PC-3 (cell line): ENCODE data around the gene SLIT1. TPM values are rescaled to one million over a fixed set of nuclear protein-coding genes. Genes with fewer than 3 reads are reported as not detected.

ENCODE experiments used
- ATAC-seq: fragments of 200-7000 bp; cut with Tn5 transposase; 2 replicates; pipeline ENCODE4 v1.9.1; 2020; ENCODE audit warnings: mild to moderate bottlenecking, moderate library complexity
- BruUV-seq: library from RNA; stranded (reverse); fragments of 400-500 nt; replicated peaks from 2 replicates; lab custom pipeline; 2021; lab: Mats Ljungman, UMichigan
- CTCF ChIA-PET: fragments of 300-600 bp; sonication (Branson Sonifier 250); formaldehyde crosslinking; loops from one replicate; lab custom pipeline; 2022; ENCODE audit warnings: antibody characterized with exemption; lab: Charles Lee
- POLR2A ChIA-PET: fragments of 300-600 bp; sonication (Branson Sonifier 250); formaldehyde crosslinking; loops from one replicate; lab custom pipeline; 2022; ENCODE audit warnings: antibody characterized with exemption; ENCODE audit not compliant: unreplicated experiment; lab: Charles Lee
- DNase-seq: peaks from one replicate; pipeline ENCODE4 v3.0.0-alpha.2; 2015
- H2AFZ ChIP-seq: fragments of 300-600 bp; sonication (generic); 2 replicates; pipeline ENCODE4 v1.6.0; 2016; ENCODE audit warnings: antibody characterized with exemption, low read length
- H3F3A ChIP-seq: fragments of 300-600 bp; sonication (generic); one replicate; pipeline ENCODE4 v1.6.0; 2017; ENCODE audit warnings: antibody characterized with exemption, low read length, control low read depth, mild to moderate bottlenecking; ENCODE audit not compliant: unreplicated experiment
- H3K27ac ChIP-seq: fragments of 300-600 bp; sonication (generic); 2 replicates; pipeline ENCODE4 v1.5.1; 2016; ENCODE audit warnings: mild to moderate bottlenecking, low read length
- H3K27me3 ChIP-seq: fragments of 300-600 bp; sonication (generic); 2 replicates; pipeline ENCODE4 v1.6.1; 2016; ENCODE audit warnings: low read length, mixed read lengths
- H3K36me3 ChIP-seq: fragments of 300-600 bp; sonication (generic); 2 replicates; pipeline ENCODE4 v1.6.1; 2016; ENCODE audit warnings: low read depth, mixed run types, low read length, mixed read lengths
- H3K4me1 ChIP-seq: fragments of 300-600 bp; sonication (generic); 2 replicates; pipeline ENCODE4 v1.5.1; 2016; ENCODE audit warnings: low read length; ENCODE audit not compliant: insufficient read depth
- H3K4me2 ChIP-seq: fragments of 300-600 bp; sonication (generic); 2 replicates; pipeline ENCODE4 v1.6.0; 2016; ENCODE audit warnings: low read length
- H3K4me3 ChIP-seq: fragments of 300-600 bp; sonication (generic); 2 replicates; pipeline ENCODE4 v1.5.1; 2016; ENCODE audit warnings: mild to moderate bottlenecking, low read length, mixed read lengths
- H3K79me2 ChIP-seq: fragments of 300-600 bp; sonication (generic); 2 replicates; pipeline ENCODE4 v1.6.1; 2017; ENCODE audit warnings: low read length, mixed read lengths
- H3K9ac ChIP-seq: fragments of 300-600 bp; sonication (generic); 2 replicates; pipeline ENCODE4 v1.6.0; 2016; ENCODE audit warnings: mild to moderate bottlenecking, low read length
- H3K9me2 ChIP-seq: fragments of 300-600 bp; sonication (generic); replicated peaks from 2 replicates; pipeline ENCODE4 v1.6.1; 2016; ENCODE audit warnings: mixed run types, low read length, mixed read lengths
- H3K9me3 ChIP-seq: fragments of 300-600 bp; sonication (generic); 2 replicates; pipeline ENCODE4 v1.6.1; 2016; ENCODE audit warnings: low read length, mixed read lengths
- H4K20me1 ChIP-seq: fragments of 300-600 bp; sonication (generic); 2 replicates; pipeline ENCODE4 v1.6.1; 2016; ENCODE audit warnings: low read length, mixed read lengths
- EZH2 ChIP-seq: fragments of 300-600 bp; sonication (generic); IDR thresholded peaks from one replicate; pipeline ENCODE4 v1.6.1; 2017; ENCODE audit warnings: antibody characterized with exemption, mild to moderate bottlenecking, low read length; ENCODE audit not compliant: unreplicated experiment
- EZH2phosphoT487 ChIP-seq: fragments of 300-600 bp; sonication (generic); IDR thresholded peaks from 2 replicates; pipeline ENCODE4 v1.6.1; 2018; ENCODE audit warnings: mild to moderate bottlenecking, antibody characterized with exemption, low read length, borderline replicate concordance
- intact Hi-C: fragments of 100-400 bp; cut with micrococcal nuclease; formaldehyde crosslinking; loops from 2 replicates; pipeline ENCODE4 v1.9.0; 2023
- total RNA-seq: library from RNA; depleted of rRNA; stranded (reverse); fragments of >200 nt; gene quantifications from 2 replicates; pipeline ENCODE4 v1.2.3, GENCODE V29; 2014
- TF ChIP-seq, protein P1 (sequence below): fragments of 300-600 bp; sonication (generic); conservative IDR thresholded peaks from 2 replicates; pipeline ENCODE4 v1.5.1; 2017; ENCODE audit warnings: antibody characterized with exemption, low read depth, mild to moderate bottlenecking, low read length

SLIT1 gene
- total RNA-seq, 1 experiment from 2014 or later = not detected

DNA sequence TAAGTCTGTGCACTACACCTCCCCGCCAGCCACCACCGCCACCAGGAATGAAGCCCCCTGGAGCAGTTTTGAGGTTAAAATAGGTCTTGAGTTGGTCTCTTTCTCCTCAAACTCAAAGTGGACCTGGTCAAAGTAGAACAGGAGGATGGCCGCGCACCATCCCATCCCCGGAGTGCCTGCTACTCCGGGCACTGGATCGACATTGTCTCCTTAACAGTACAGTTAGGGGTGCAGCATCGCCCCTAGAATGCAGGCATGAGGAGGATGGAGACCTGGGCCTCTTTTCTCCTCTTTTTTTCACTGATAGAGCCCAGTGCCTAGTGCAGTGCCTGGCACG is 145.5 kb downstream of the SLIT1 start:
- ATAC-seq (no peak), DNase-seq (no peak)
- intact Hi-C loops = no loop called here
- H3K27me3 ChIP-seq = no peaks in the 10 kb centered on the region
- H3K4me3 ChIP-seq = no peak overlapping the region
- H3K4me2 ChIP-seq = no peak overlapping the region
- H2AFZ ChIP-seq = no peak overlapping the region
- H3K9ac ChIP-seq = no peak overlapping the region
- H3K4me1 ChIP-seq = 0 out of 2 replicates have a peak, but pooled peaks cover 8% of the 10 kb centered on the region
- TF ChIP-seq EZH2phosphoT487 (no peak), EZH2 (no peak)
- TF ChIP-seq, protein P1, sequence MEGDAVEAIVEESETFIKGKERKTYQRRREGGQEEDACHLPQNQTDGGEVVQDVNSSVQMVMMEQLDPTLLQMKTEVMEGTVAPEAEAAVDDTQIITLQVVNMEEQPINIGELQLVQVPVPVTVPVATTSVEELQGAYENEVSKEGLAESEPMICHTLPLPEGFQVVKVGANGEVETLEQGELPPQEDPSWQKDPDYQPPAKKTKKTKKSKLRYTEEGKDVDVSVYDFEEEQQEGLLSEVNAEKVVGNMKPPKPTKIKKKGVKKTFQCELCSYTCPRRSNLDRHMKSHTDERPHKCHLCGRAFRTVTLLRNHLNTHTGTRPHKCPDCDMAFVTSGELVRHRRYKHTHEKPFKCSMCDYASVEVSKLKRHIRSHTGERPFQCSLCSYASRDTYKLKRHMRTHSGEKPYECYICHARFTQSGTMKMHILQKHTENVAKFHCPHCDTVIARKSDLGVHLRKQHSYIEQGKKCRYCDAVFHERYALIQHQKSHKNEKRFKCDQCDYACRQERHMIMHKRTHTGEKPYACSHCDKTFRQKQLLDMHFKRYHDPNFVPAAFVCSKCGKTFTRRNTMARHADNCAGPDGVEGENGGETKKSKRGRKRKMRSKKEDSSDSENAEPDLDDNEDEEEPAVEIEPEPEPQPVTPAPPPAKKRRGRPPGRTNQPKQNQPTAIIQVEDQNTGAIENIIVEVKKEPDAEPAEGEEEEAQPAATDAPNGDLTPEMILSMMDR = no peak
- CTCF ChIA-PET = no interaction called here
- no peaks in the 10 kb centered on the region for H3K9me3 ChIP-seq
- H4K20me1 ChIP-seq = no peaks in the 10 kb centered on the region
- no peaks in the 10 kb centered on the region for H3K36me3 ChIP-seq
- POLR2A ChIA-PET = no interaction called here
- H3F3A ChIP-seq = no peaks in the 10 kb centered on the region
- no TSS peak for BruUV-seq
- no peaks in the 10 kb centered on the region for H3K79me2 ChIP-seq
- H3K9me2 ChIP-seq = no peaks in the 10 kb centered on the region
- H3K27ac ChIP-seq = no peak overlapping the region

DNA sequence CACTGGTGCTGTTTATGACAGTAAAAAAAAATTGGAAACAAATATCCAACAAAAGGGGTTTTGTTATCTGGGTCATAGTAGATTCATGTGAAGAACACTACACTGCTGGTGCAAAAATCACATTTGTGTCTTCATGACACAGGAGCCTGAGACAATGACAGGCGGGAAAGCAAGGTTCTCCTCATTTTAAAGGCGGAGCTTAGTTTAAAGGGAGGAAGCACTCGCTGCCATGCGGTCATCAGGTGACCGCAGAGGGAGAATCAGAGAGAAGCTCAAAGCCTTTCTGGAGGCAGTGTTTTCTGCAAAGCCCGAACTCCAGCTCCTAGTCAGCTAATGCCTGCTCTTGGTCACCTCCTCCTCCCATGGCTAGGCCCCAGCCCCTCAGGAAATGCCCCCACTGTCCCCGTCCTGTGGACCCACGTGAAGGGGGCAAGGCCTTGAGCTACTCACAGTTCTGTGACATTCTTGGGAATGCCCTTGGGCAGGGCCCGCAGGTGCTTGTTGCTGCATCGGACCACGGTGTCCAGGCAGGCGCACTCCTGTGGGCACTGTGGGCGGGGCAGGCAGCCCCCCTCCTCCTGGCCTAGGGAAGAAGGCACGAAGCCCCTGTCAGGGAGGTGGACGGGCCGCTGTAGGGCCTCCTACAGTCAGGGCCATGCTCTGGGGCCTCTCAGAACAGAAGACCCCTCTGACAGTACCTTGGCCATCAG is 146.1 kb downstream of the SLIT1 start:
- 0 out of 2 replicates have a peak, but pooled peaks cover 8% of the 10 kb centered on the region for H3K4me1 ChIP-seq
- no peaks in the 10 kb centered on the region for H3K36me3 ChIP-seq
- no peak overlapping the region for H2AFZ ChIP-seq
- no peaks in the 10 kb centered on the region for H3K9me2 ChIP-seq
- H3K79me2 ChIP-seq = no peaks in the 10 kb centered on the region
- TF ChIP-seq EZH2phosphoT487 = no peak
- TF ChIP-seq EZH2 = no peak
- TF ChIP-seq, protein P1 = no peak
- no peaks in the 10 kb centered on the region for H3F3A ChIP-seq
- H3K27me3 ChIP-seq = no peaks in the 10 kb centered on the region
- no peak overlapping the region for H3K4me3 ChIP-seq
- intact Hi-C loops = no loop called here
- no peak overlapping the region for H3K9ac ChIP-seq
- H3K27ac ChIP-seq = no peak overlapping the region
- no peak overlapping the region for H3K4me2 ChIP-seq
- DNase-seq = no peak
- ATAC-seq = no peak
- no TSS peak for BruUV-seq
- H4K20me1 ChIP-seq = no peaks in the 10 kb centered on the region
- no peaks in the 10 kb centered on the region for H3K9me3 ChIP-seq
- POLR2A ChIA-PET = no interaction called here
- CTCF ChIA-PET = no interaction called here

DNA sequence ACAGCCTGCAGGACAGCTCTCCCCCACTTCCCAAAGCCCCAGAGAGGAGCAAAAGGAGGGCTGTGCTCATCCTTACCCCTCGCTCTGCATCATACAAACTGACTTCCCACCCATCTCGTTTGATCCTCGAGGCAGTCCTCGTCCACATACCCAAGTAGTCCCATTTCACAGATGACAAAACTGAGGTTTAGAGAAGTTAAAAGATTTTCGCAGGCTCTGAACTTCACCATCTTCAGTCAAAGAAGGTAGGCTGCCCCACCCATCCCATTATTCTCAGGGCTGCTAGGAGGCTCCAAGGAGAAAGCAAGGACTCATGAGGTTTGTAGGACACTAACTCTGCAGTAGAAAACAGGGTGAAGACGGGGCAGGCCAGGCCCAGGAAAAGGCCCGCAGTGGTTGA is 147.1 kb downstream of the SLIT1 start:
- ChIA-PET POLR2A (no interaction called here), CTCF (interaction anchor here (1.8 kb wide), 1 partner anchor 15 kb away, joined by 4 read pairs; no protein-coding TSS in a partner anchor)
- DNase-seq (no peak), ATAC-seq (no peak)
- H3K9ac ChIP-seq = no peak overlapping the region
- H3K4me1 ChIP-seq = 0 out of 2 replicates have a peak, but pooled peaks cover 8% of the 10 kb centered on the region
- intact Hi-C loops = no loop called here
- H4K20me1 ChIP-seq = no peaks in the 10 kb centered on the region
- TF ChIP-seq EZH2 = no peak
- TF ChIP-seq, protein P1 = no peak
- no peak for TF ChIP-seq EZH2phosphoT487
- no peak overlapping the region for H2AFZ ChIP-seq
- no peaks in the 10 kb centered on the region for H3F3A ChIP-seq
- no peaks in the 10 kb centered on the region for H3K9me2 ChIP-seq
- H3K4me3 ChIP-seq = no peak overlapping the region
- no peaks in the 10 kb centered on the region for H3K79me2 ChIP-seq
- no peaks in the 10 kb centered on the region for H3K36me3 ChIP-seq
- no peaks in the 10 kb centered on the region for H3K27me3 ChIP-seq
- no peak overlapping the region for H3K27ac ChIP-seq
- H3K9me3 ChIP-seq = no peaks in the 10 kb centered on the region
- H3K4me2 ChIP-seq = no peak overlapping the region
- BruUV-seq = no TSS peak
